Amniotic epithelial cell (primary cell): Measurements from ENCODE around the gene AOPEP.

Source experiments
- DNase-seq: peaks from one replicate; pipeline ENCODE4 v3.0.0-alpha.2; 2010; ENCODE audit warnings: low read depth

The AOPEP gene

GRCh38 chr9:95116002-95116807 is 389.7 kb downstream of the AOPEP start:
- no peak for DNase-seq

- peak; percentile 64 for DNase-seq
These were observed 390.3 kb downstream of the AOPEP start for GRCh38 chr9:95116808-95117204.

GRCh38 chr9:95118596-95118995 is 392.1 kb downstream of the AOPEP start:
- DNase-seq = no peak

- no peak for DNase-seq
These were observed 394.4 kb downstream of the AOPEP start for GRCh38 chr9:95120781-95121370.

GRCh38 chr9:95124582-95125367 is 398.3 kb downstream of the AOPEP start:
- no peak for DNase-seq

- DNase-seq = no peak
These were observed 399.2 kb downstream of the AOPEP start for GRCh38 chr9:95125652-95126051.

- DNase-seq = no peak
These were observed 400.2 kb downstream of the AOPEP start for GRCh38 chr9:95126739-95127138.

- peak; percentile 64 for DNase-seq
These were observed 401.0 kb downstream of the AOPEP start for GRCh38 chr9:95127249-95128176.

- no peak for DNase-seq
These were observed 401.7 kb downstream of the AOPEP start for GRCh38 chr9:95128177-95128524.

GRCh38 chr9:95129476-95130291 is 403.2 kb downstream of the AOPEP start:
- DNase-seq = no peak

GRCh38 chr9:95130484-95130883 is 404.0 kb downstream of the AOPEP start:
- DNase-seq = no peak

GRCh38 chr9:95131023-95131943 is 404.8 kb downstream of the AOPEP start:
- peak; percentile 55 for DNase-seq

- DNase-seq = peak; percentile 72
These were observed 406.1 kb downstream of the AOPEP start for GRCh38 chr9:95132366-95133324.

- DNase-seq = peak; percentile 21
These were observed 406.8 kb downstream of the AOPEP start for GRCh38 chr9:95133325-95133705.

- DNase-seq = no peak
These were observed 408.0 kb downstream of the AOPEP start for GRCh38 chr9:95134457-95134881.

- DNase-seq = no peak
These were observed 409.3 kb downstream of the AOPEP start for GRCh38 chr9:95135756-95136155.
